GM12801 (cell line): ENCODE results near the gene TRPM3.

Experiments used
- CTCF ChIP-seq: IDR thresholded peaks from one replicate; pipeline ENCODE4 v1.5.1; 2011; ENCODE audit warnings: control low read depth; ENCODE audit not compliant: insufficient read length; ENCODE audit errors: extremely low read depth

Gene TRPM3

GRCh38 chr9:70613024-70613768 is 508.2 kb downstream of the TRPM3 start:
- TF ChIP-seq CTCF: no peak

GRCh38 chr9:70610287-70610644 is 511.2 kb downstream of the TRPM3 start:
- no peak for TF ChIP-seq CTCF

- TF ChIP-seq CTCF: no peak
Observed at GRCh38 chr9:70609542-70610286, 511.7 kb downstream of the TRPM3 start.

GRCh38 chr9:70609011-70609410 is 512.4 kb downstream of the TRPM3 start:
- no peak for TF ChIP-seq CTCF

GRCh38 chr9:70607926-70608325 is 513.5 kb downstream of the TRPM3 start:
- TF ChIP-seq CTCF: no peak

GRCh38 chr9:70607329-70607728 is 514.1 kb downstream of the TRPM3 start:
- TF ChIP-seq CTCF: no peak

GRCh38 chr9:70603020-70603411 is 518.4 kb downstream of the TRPM3 start:
- TF ChIP-seq CTCF: no peak
